ENCODE measurements around the gene TBL1X. TPM values are rescaled to one million over a fixed set of nuclear protein-coding genes. Genes with fewer than 3 reads are reported as not detected.

Gene TBL1X
- total RNA-seq, 2 donors from 2014 or later: 25.5 to 49.3 TPM

GRCh38 chrX:9486786-9487387 lies 22.0 kb downstream of the TBL1X start:
- intact Hi-C loops (cut with DNase I): loop anchor here in 1 of 2 donors (1.0 kb wide), 1 partner anchor 42 kb away; no protein-coding TSS in a partner anchor
- DNase-seq (ENCODE audit: low spot score): no peak

DNA sequence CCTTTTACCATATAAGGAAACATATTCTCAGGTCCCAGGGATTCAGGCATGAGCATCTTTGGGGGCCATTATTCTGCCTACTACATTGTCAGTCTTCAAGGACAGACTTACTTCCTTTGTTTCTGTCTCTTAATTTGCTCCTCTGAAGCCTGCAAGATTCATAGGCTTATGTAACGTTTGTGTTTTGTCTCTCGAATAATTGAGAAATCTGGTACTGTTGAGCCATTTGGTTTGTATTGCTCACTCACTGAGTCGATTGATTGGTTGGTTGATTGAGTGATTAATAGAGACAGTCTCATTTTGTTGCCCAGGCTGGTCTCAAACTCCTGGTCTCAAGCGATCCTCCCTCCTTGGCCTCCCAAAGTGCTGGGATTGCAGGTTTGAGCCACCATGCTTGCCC lies 23.7 kb downstream of the TBL1X start:
- intact Hi-C loops (cut with DNase I): no loop called here
- no peak for DNase-seq (ENCODE audit: low spot score)

DNA sequence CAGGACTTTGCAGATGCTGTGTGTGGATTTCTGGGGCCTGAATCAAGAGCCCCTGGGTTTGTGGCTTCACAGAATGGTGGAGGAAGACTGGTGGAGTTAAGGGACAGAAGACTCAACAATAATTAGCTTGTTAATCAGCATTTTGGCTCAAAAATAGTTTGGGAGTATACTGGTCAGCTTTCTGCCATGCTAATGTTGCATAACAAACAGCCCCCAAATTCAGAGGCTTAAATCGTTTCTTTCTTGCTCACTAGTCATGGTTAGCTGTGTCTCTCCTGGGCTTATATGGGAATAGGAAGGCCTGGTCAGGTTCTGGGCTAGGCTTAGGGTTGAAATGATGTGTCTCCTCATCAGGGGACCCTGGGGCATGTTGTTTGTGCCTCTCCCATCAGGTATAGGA lies 24.4 kb downstream of the TBL1X start:
- intact Hi-C loops (cut with DNase I): no loop called here
- DNase-seq (ENCODE audit: low spot score): no peak

- intact Hi-C loops (cut with DNase I): no loop called here
- DNase-seq (ENCODE audit: low spot score): no peak
These were observed 28.0 kb downstream of the TBL1X start for GRCh38 chrX:9492901-9493300.

DNA sequence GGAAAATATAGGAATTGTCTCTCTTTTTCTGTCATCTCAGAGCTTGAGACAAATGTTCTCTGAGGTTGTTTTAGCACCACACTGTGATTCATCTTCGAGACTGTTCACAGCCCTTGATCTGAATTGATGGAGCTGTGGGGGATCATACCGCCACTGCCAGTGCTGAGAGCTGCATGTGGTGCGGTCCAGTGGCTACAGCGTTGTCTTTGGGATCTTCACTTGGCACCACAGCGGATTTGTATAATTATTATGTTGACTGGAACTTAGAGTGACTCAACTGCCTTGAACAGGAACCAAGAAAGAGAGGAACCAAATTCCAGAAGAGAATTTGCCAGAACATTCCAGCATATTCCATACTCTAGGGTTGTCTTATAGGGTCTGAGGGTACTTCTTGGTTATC lies 29.1 kb downstream of the TBL1X start:
- intact Hi-C loops (cut with DNase I): no loop called here
- DNase-seq (ENCODE audit: low spot score): no peak

DNA sequence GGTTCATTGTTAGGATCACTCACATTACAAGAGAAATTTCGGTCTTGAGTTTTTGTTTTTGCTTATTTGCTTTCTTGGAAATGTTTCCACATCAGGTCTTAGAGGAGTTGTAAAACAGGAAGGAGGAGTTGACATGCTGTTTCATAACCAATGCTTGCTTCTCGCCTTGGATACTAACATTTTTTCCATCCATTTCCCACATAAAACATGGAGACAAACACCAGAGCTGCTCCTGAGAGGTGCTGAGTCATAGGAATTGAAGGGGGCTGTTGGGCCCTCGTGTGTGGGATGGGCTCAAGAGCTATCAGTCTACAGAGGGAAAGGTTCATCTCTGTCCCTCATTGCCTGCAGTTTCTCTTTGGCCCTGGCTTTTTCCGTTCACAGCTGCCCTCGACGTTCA lies 29.9 kb downstream of the TBL1X start:
- intact Hi-C loops (cut with DNase I): no loop called here
- DNase-seq (ENCODE audit: low spot score): no peak

DNA sequence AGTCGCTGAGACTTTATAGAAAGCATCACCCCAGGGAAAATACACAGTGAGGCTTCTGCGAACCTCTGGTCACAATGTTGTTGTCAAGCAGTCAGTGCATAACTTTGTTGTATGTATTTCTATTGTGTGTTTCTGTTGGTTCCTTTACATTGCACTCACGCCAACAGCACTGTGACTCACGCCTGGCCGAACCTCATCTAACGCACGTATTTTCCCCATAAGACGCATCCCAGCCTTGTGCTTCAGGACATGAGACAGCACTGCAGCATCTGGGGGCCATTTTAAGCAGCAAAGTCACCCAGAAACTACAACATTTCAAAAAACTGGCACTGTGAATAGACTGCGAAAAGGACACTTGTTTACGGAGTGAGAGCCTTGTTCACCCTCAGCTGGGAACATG lies 30.6 kb downstream of the TBL1X start:
- intact Hi-C loops (cut with DNase I): no loop called here
- no peak for DNase-seq (ENCODE audit: low spot score)

DNA sequence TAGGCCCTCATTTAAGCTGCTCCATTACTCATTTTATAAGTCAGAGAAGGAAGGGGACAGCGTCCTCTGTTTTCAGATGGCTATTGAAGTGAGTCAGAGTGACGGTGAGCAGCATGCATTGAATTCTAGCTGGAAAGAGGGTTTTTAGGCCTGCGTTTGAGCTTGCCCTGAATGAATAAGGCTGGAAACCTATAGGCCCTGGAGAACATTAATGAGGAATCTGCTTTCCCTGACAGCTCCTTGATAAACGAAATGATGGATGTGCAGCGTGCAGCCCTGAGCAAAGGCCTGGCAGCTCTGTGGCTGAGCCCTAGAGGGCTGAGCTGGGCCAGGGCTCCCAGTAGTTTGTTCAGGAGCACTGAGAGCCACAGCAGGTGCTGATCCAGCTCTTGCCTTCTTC lies 33.4 kb downstream of the TBL1X start:
- intact Hi-C loops (cut with DNase I): no loop called here
- DNase-seq (ENCODE audit: low spot score): no peak

DNA sequence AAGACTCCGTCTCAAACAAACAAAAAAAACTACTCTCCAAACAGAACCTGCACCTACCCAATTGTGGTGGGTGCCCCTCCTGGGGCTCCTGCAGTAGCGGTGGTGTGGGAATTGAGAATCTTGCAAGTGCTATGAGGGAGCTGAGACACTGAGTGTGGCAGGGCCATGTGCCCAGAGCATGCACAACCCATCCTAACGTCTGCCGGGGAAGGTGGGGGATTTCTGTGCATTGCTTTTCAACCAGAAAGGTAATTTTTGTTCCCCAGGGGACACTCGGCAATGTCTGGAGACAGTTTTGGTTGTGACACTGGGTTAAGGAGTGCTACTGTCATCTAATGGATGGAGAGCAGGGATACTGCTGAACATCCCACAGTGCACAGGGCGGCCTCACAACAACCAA lies 35.7 kb downstream of the TBL1X start:
- no peak for DNase-seq (ENCODE audit: low spot score)
- intact Hi-C loops (cut with DNase I): no loop called here

DNA sequence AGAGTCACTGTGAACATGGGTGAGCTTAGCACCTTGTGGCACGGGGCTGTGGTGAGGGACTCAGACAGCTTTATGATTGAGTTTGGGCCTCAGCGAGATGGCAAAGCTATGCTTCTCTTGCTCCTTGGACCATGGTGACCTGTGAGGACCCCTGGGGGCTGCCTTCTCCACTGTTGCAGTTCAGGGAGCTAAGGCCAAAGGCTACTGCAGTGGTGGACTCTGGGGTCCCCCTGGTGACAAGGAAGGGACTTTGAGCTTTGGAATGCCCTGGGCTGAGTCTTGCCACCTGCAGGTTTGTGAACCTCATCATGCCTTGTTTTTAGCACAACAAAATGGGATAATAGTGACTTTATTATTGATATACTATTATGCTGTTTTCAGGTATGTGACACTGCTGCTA lies 36.5 kb downstream of the TBL1X start:
- intact Hi-C loops (cut with DNase I): no loop called here
- DNase-seq (ENCODE audit: low spot score): no peak

GRCh38 chrX:9503261-9503660 lies 38.4 kb downstream of the TBL1X start:
- intact Hi-C loops (cut with DNase I): no loop called here
- no peak for DNase-seq (ENCODE audit: low spot score)

GRCh38 chrX:9510366-9510765 lies 45.5 kb downstream of the TBL1X start:
- DNase-seq (ENCODE audit: low spot score): no peak
- intact Hi-C loops (cut with DNase I): no loop called here

- intact Hi-C loops (cut with DNase I): no loop called here
These were observed 46.1 kb downstream of the TBL1X start for GRCh38 chrX:9510980-9511379.

DNA sequence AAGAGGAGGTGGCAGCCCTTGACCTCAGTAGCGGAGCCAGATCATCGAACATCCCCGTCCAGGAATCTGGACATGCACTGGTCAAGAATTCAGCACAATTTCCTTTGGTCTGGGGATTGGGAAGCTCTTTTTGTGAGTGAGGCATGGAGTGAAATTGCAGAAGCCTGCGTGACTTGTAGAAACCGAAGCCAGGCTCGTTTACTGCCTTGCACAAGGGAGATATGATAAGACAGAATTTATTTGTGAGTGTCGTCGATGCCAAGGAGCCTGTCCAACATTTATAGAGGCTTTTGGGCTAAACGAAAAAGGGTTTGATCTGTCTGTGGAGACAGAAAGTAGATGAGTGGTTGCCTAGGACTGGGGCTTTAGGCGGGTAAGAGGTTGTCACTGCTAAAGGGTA lies 50.6 kb downstream of the TBL1X start:
- intact Hi-C loops (cut with DNase I): loop anchor here in 1 of 2 donors (5.0 kb wide), 1 partner anchor 573 kb away; no protein-coding TSS in a partner anchor
- DNase-seq (ENCODE audit: low spot score): no peak

More at GRCh38 chrX:9510980-9511379, 46.1 kb downstream of the TBL1X start:
- no peak for DNase-seq (ENCODE audit: low spot score)

DNA sequence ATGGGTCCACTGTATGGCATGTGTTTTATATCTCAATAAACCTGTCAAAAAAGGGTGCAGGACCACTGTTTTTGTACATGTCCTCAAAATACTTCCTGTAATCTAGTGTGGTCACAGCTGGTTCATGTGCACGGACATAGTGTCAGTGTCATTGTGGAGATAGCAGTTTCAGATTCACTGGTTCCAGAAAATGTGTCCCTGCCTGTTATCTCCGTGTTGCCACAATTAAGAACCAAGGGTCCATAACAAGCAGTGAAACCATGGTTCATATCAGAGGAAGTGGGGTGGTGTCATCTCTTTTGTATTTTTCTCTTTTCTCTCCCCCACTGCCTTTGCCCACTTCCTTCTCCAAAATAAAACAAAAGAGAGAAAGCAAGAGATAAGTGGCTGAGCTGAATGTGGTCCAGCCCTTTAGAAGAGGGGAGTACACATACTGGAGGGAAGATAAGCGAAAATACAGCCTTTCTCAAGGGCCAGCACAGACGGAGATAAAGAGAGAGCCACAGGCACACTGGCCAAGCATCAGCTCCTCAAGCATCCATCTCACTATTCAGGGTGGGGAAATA lies 51.2 kb downstream of the TBL1X start:
- intact Hi-C loops (cut with DNase I): loop anchor here in 1 of 2 donors (5.0 kb wide), 1 partner anchor 574 kb away; no protein-coding TSS in a partner anchor

DNA sequence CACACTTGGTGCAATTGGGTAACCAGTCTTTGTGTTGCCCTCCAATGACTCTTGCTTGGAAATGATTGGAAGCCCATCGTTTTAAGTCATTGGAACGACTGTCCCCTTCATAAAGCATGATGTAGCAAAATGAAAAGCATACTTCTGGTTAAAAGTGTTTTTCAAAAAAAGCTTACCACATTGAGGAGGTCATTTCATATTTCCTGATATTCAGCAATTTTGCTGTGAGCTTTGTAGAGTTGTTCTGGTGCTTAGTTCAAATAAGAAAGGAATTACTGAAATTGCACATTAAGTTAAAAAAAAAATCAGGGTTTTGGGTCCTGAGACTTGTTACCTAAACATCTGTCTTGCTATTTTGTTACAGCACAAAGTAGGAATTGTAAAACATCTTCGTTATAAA lies 51.8 kb downstream of the TBL1X start:
- no peak for DNase-seq (ENCODE audit: low spot score)
- intact Hi-C loops (cut with DNase I): loop anchor here in 1 of 2 donors (5.0 kb wide), 1 partner anchor 574 kb away; no protein-coding TSS in a partner anchor

More for the DNA sequence above, 51.2 kb downstream of the TBL1X start:
- no peak for DNase-seq (ENCODE audit: low spot score)

DNA sequence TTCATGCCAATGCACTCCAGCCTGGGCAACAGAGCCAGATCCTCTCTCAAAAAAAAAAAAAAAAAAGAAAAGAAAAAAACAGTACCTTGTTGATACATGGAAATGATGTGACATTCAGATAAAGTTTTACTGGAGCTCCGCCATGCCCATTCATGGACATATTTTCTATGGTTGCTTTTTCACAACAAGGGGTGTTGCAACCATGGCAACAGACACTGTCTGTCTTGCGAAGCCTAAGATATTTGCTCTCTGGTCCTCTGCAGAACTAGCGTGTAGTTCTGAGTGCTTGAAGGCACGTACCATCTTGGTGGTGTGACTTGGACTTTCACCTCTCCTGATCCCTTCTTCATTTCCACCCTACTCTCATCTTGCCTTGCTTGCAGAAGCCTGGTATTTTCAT lies 53.2 kb downstream of the TBL1X start:
- intact Hi-C loops (cut with DNase I): loop anchor here in 1 of 2 donors (5.0 kb wide), 1 partner anchor 576 kb away; no protein-coding TSS in a partner anchor
- no peak for DNase-seq (ENCODE audit: low spot score)

DNA sequence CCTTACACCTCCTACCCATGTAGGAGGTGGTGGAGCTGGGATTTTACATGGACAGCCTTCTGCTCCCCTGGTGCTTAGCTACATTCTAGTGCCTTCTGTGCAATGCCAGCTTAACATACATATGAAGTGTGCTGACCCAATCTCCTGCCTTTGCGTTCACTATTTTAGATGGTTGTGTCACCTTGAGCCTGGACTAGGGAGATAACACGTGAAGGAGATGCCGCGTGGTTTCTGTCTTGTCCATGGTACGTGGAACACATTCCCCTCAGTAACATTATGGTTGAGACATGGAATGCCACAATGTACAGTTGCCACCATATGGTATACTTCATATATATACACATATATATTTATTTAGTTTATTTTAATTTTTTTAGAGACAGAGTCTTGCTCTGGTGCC lies 54.0 kb downstream of the TBL1X start:
- intact Hi-C loops (cut with DNase I): loop anchor here in 1 of 2 donors (5.0 kb wide), 1 partner anchor 577 kb away; no protein-coding TSS in a partner anchor

GRCh38 chrX:9519546-9520216 lies 54.8 kb downstream of the TBL1X start:
- intact Hi-C loops (cut with DNase I): loop anchor here in 1 of 2 donors (5.0 kb wide), 1 partner anchor 577 kb away; no protein-coding TSS in a partner anchor
- no peak for DNase-seq (ENCODE audit: low spot score)

More for the DNA sequence above, 54.0 kb downstream of the TBL1X start:
- DNase-seq (ENCODE audit: low spot score): no peak

DNA sequence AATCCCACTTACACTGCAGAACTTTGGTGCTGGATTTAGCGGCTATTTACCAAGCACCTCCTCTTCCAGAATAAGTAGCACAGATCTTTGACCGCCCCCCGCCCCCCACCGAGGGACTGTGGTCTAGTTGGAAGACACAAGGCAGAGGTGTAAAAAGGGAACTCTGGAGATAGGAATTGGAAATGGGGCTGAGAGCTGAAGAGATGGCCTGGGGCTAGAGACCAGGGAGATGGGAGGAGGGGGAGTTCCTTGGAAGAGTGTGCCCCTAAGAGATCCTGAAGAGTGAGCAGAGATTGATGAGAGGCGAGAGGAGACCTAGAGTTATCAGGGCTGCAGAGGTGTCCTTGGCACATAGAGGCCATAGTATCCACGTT lies 55.3 kb downstream of the TBL1X start:
- intact Hi-C loops (cut with DNase I): no loop called here
- no peak for DNase-seq (ENCODE audit: low spot score)

Data from posterior vena cava (tissue), 2 donors.